GM19372 (cell line): ENCODE results near the gene ADGRV1.

Experiments
- ATAC-seq: cut with Tn5 transposase; IDR thresholded peaks from one replicate; pipeline ENCODE4 v1.9.1; 2021; ENCODE audit warnings: mild to moderate bottlenecking, low read depth, moderate library complexity; ENCODE audit not compliant: unreplicated experiment

Gene ADGRV1

DNA sequence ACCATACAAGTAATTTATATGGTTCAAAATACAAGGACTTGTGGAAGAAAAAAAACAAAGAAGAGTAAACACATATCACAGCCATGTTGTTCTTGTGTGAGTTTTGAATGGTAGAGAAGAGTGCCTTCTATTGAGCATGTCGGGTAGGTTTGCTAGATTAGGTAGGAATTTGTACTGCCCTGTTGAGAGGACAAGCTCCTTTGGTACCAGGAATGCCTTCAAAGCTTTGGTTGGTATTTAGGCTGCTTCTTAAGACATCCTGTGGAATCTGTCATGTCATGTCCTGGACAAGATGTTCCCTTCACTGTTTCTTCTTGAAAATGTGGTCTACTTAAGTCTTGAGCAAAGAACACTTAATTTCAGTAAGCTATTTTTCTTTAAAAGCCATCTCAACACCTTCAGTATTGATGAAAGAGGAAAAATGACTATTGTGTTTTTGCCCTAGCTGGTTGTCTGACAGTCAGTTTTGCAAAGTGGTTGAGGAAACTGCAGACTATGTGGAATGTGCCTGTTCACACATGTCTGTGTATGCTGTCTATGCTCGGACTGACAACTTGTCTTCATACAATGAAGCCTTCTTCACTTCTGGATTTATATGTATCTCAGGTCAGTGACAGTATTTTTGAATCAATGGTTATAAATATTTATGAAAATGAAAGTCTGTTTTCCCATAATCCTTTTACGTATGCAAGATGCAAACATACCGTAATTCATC is 296.9 kb downstream of the ADGRV1 start:
- no peak for ATAC-seq

DNA sequence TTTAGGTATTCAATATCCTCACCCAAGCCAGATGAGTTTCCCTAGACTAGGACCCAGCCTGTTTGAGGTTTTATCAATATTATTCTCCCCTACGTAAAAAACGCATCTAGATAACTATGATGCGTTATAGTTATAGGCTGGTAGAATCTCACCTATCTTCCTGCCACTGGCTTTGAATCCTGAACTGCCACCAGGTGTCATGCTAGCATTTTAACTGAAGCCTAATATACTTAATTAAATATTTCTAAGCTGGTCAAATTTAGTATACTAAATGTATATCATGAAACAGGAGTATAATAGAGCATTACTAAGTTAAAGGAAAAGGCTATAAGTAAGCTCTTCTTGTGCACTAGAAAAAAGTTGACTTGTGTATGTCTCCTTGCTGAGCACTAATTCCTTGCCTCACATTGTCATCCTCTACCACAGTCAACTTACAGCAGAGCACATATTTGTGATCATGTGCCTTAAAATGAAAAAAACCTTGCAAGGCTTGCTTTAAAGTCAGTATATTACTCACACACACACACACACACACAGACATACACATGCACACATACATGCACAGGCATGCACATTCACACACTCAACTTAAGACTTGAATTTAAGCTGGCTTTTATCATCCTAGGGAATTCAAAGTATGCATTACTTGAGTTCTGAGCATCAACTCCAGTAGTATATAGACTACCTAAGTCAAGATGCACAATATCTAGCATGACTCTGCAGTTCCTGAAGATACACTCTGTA is 303.4 kb downstream of the ADGRV1 start:
- no peak for ATAC-seq

DNA sequence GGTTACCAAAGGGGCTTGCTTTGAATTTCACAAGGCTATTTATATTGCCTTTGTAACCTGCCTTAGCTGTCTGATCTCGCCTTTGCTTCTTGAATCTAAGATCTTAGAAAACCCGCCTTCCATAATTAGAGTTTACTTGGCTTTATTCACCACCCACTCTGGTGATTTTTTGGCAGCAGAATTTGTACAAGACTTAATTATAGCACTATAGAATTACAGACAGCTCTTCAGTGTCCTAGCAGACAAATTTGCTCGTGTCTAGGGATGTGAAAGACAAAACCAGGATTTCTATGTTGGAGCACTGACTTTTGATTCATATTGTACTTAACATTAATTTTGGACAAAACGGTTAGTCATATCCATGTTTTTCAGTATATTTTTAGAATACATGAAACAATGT is 306.6 kb downstream of the ADGRV1 start:
- ATAC-seq: no peak

DNA sequence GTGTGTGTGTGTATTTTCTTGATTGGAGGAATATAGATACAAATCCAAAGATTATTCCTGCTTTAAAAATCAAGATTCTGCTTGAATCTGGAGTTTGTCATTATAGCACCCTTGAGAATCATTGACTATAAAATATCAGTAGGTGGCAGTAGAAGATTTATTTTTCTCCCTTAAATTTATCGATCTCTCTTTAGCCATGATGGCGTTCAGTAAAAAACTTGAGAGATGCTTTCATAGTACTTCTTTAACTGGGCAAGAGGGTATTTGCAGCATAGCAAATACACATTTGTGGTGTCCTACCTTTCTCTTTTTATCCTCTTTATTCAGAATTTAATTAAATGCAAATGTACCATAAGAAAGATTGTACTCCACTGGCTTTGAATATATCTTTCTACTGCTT is 307.7 kb downstream of the ADGRV1 start:
- ATAC-seq: no peak

DNA sequence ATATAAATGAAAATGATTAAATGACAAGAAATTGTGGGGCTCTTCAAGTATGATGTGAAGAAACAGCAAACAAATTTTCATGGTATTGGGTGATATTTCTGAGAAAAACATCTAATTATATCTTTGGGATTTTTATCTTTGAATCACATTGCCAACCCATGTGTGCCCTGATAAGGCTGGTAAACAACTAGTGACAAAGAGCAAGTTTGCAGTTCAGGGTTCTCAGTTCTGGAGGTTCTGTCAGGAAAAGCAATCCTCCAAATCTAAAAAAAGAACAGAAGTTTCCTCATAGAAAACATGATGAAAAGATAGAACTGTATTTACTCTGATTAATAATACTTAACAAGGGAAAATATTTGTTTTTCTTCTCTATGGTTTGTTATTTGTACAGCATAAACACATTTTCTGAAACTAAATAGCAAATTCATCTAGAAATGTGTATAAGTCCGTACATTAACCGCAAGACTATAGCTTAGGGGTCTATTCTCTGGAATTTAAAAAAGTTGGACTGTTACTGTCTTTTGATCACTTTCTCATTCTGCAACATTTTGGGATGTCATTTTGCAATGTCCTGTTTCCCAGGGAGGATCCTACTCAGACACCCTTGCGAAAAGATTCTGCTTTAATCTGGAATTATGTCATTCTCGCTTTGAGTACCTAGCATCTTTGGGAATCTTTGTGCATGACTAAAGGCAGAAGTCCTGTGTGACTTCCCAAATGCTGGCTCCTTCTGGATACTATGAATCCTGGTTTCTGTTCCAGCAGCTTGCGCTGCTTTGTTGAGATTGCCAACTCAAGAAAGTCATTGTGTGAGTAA is 308.5 kb downstream of the ADGRV1 start:
- no peak for ATAC-seq

DNA sequence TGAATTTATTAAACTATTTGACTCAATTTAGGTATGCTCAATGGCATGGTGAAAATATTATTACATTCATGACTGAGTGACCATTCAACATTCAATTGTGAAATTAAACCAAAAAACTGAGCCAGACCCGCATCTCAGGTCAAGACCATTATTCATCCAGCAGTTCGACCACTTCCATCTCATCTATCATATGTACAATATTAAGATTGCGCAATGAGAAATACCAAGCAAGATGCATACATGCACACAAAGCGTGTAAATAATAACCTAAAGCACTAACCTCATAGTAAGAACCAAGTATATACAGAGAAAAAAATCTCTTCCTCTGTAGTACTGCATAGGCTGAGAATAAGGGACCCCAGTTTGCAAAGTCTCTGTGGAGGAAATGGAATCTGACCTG is 310.2 kb downstream of the ADGRV1 start:
- ATAC-seq: no peak

DNA sequence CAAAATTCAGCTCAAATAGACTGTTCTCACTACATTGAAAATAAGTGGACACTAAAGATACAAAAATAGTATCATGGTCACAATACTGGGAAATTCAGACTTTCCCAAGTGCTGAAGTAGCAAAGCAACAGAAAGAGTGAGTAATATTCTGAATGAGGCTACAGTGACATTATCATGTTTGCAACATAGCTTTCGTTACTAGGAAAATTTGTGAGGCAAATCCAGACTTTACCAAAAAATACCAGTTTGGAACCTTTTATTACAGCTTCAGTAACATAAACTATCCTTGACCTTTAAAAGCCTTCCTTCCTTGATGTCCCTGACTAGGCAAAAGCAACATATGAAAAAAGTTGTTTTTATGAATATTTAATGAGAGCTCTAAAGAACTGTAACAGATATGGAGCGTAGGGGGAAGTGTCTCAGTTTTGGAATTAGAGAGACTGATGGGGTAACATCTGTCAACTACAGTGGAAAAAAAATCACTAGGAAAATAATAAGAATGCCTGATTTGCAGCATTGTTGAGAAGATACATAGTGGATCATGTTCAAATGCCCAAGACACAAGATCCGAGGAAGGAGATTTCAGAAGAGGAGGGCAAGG is 312.9 kb downstream of the ADGRV1 start:
- no peak for ATAC-seq

DNA sequence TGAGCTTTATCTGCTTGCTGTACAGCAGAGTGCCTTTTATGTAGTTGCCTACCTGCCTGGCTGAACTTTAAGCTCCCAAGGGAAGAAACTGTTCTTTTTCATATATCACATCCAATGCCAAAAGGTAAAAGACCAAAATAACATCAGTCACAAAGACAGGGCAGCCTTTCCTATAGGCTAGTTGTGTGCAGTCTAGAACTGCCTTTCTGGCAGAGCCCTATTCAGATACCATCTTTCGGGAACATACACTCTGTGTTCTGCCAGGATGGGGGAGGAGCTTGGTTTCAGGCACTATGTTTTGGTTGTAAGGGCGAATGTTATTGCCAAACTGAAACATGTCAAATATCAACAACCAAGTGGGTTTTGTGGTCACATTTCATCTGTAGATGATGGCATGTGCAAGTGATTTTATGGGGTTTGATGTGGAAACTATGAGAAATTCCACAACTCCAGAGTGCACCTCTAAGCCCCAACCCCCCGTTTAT is 314.5 kb downstream of the ADGRV1 start:
- no peak for ATAC-seq

DNA sequence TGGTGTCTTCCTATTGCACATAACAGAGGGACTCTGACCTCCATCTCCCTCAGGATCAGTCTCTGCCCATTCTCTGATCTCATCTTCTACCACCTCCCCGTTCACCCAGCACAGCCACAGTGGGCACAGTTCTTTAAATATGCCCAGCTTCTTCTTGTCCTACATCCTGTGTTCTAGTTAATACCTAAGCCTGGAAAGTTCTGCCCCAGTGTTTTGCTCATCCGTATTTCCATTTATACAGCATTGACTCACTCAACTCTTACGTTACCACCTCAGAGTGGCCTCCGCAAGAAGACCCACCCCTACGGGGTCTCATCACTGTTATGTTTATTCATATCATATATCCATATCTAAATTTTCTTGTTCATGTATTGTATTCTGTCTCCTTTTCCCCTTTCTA is 315.5 kb downstream of the ADGRV1 start:
- no peak for ATAC-seq

DNA sequence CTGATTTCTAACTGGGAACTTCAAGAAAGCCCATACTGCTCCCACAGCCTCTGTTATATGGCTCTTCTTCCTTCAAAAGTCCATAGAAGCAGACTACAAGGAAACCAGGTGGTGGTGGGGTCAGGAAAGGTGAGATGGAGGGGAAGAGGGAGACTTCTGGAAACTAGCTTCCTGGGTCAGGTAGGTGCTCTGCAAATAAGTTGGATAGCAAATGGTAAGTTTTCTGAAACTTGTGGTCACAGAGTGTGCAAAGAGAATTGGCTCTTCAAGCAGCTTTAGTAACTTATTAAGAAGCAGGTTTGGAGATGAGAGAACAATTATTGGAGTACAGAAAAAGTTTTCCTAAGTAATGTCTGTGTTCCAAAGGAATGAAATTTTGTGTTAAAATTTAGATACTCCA is 316.9 kb downstream of the ADGRV1 start:
- no peak for ATAC-seq

DNA sequence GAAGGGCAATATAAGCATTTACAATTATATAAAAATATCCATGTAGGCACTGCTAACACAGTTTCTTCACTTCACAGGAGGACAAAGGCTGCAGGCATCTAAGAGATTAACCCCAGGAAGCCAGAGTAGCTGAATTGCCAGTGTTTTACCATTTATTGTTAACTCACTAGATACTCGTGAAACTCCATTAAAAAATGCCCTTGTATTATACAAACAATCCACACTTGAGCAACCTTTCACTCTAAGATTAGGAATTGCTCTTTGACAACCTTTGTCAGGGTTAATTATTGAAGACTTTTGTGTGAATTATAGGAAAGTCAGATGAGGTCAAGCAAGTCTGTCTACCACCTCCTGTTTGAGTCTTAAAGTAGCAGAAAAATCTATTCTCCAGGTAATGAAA is 317.8 kb downstream of the ADGRV1 start:
- ATAC-seq: no peak

DNA sequence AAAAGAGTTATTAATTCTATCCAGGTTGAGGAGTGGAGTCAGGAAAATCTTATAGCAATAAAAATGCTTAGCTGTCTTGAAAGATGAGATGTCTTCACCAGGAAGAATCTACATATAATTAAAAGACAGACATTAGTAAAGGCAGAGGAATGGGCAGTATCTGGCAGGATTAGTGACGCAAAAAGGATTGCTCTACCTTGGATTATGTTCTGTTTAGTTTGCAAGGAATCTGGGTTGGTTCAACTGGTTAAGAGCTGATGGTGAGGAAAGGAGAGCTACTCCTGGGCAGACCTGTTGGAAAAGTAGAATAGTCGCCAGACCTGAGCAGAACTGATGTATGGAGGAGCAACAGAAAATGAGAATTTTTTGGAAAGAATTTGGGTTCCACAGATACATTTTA is 318.5 kb downstream of the ADGRV1 start:
- ATAC-seq: no peak

DNA sequence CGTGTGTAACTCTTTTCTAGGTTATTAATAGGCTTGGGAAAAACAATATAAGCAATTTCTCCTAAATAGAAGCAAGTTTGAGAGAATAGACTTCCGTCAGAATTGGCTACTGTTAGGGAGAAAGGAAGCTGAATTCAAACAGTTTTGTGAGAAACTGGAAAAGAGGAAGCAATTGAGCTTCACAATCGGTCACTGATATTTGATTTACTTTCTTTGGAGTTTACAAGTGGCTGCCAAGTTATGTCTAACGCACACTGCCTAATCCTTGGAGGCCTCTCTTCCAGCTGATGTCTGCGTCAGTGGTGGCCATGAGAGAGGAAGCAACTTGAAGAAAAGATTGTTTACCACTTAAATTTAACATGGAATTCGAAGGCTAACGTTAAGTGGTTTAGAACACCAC is 319.5 kb downstream of the ADGRV1 start:
- ATAC-seq: no peak

DNA sequence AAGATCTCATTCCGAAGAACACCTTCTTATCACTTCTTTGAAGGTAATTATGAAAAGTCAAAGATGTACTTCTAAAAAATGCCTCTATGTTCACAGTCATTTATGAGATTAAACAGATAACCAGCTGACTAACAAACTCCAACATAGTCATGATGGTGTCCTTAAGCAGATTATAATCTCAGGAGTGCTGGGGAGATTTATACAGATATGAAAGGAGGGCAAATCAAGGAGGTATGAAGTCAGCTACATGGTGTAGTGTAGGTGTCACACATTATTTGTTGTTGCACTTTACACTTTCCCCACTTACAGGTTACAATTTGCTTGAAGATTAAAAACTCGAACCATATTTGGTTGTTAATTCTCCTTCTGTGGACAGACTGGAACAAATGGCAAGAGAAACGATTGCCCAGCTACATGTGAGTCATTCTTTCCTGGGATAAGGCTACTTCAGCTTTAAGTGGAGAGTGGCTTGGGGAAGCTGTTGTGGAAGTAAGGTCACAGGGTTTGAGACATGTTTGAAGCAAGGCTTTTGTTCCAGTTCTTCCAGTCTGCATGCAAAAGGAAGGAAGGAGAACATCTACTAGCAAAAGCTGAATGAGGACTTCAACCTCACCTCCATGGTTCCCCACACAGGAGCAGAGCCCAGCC is 320.1 kb downstream of the ADGRV1 start:
- ATAC-seq: no peak

DNA sequence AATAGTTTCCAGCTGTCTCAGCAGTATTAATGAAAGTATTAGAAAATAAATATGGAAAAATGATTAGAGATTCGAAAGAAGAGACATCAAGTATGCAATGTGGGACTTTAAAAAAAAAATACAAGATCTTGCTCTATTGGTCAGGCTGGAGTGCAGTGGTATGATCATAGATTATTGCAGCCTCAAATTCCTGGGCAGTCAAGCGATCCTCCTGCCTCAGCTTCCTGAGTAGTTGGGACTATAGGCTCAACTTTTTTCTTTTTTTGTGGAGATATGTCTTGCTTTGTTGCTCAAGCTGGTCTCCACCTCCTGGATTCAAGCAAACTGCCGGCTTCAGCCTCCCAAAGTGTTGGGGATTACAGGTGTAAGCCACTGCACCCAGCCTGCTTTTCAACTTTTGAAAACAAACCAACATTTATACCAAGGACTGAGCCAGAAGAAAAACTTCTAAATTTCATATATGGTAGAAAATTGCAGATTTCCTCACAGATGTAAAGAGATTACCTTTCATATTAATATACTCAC is 323.1 kb downstream of the ADGRV1 start:
- ATAC-seq: no peak

DNA sequence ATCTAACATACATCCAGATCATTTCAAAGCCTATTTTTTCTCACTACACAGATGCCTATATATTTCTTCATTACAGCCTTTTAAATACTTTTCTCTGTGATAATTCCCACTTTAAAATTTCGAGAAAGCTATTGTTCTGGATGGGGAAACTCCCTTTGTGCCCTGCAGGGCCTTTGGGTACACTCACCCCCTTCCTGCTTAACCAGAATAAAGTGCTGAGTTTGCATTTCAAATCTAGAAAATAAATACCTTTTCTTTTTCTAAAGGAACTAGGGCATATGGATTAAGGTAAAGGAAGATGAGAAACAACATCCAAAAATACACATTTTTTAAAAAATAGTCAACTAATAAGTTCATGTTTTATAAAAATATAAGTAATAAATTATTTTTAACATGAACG is 323.9 kb downstream of the ADGRV1 start:
- no peak for ATAC-seq

DNA sequence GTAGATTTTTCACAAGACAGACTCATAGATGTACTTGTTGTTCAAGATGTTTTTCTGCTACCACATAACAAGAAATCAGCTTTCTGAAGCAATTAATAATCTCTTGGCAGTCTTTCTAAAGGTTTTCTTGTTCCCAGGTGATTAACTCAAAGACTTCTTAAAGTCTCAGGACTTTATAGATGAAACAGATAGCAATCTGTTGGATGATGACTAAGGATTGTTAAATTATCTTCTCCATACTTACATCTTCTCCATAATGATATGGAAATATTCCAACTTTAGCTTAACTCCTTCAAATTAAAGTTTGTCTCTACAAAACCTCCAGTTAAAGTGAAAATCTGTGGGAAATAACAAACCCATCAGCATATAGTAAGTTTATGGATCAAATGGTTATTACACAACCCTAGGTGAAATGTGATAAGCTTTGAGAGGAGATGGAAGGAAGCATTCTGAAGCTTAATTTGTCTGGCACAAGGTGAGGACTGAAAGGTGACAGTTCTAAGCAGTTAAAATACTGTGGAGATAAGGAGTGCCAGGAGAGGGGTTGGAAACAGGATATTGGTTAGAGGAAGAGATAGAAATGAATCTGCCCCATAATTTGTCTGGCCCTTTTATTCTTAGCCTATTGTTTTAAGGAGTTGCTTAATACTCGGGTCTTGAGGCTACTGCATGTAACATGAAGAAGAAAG is 326.7 kb downstream of the ADGRV1 start:
- ATAC-seq: no peak

DNA sequence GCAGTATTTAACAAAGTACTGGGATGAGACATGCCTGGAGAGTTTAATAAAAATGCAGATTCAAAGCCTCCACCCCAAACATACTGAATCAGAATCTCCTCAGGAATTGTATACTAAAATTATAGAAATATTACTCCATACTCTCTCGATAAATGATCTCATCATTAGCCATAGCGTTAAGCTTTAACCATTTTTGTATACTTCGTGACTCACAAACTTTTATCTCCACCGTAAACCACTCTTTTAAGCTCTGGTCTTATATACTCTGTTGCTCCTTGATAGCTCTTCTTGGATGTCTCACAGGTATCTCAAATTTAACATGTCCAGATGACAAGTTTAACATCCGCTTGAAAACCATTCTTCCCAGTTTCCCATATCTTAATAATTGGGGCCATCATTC is 327.8 kb downstream of the ADGRV1 start:
- ATAC-seq: no peak

DNA sequence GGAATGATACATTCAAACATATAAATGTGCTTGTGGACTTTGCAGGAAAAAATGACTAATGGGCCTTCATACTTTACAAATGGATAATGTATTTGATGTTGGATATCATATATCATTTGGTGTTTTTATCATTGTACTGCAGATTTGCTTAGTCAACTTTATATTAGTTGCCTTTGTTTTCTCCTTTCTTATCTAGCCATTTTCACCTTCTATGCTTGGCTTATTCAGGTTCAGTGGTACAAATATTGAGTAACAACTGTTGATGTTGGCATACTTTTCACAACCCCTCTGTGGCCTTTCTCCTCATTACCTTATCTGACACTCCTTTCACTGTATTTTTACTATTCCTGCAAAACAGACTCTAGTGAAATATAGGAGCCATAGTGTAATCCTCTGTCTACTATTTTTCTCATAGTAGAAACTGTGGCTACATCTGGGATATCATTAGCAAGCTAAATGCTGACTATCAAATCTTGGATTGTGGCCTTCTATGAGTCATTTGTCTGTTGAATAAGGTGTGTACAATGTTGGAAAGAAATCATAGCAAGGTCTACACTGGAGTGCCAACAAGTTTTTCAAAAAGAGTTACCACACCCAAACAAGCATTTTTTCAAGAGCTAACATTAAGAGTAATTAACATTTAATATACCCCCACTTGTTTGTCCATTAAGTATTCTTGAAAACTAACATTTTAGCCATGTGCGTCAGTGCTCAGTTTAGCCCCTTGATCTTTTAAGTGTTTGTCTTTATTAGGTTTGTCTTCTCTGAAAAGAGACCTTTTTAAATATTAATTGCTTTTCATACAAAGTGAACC is 330.1 kb downstream of the ADGRV1 start:
- ATAC-seq: no peak
